Erythroblast (primary cell): ENCODE measurements around the gene ST3GAL3.
A peak's percentile ranks its signal among the peaks of the same experiment; 100 is the strongest.

Experiments
- DNase-seq, 2 experiments: peaks; one replicate each; lab custom pipeline; 2025; lab: John Stamatoyannopoulos, UW
- GATA1 ChIP-seq: IDR thresholded peaks from 2 replicates; pipeline ENCODE4 v1.6.1; 2011; ENCODE audit warnings: low read depth, mild to moderate bottlenecking, control low read depth, low read length, moderate library complexity
- POLR2A ChIP-seq: IDR thresholded peaks from 2 replicates; pipeline ENCODE4 v1.6.1; 2011; ENCODE audit warnings: mild to moderate bottlenecking, low read length

The ST3GAL3 gene

GRCh38 chr1:43878440-43878839 lies 171.1 kb downstream of the ST3GAL3 start:
- TF ChIP-seq POLR2A (no peak), GATA1 (no peak)
- DNase-seq = no peak

DNA sequence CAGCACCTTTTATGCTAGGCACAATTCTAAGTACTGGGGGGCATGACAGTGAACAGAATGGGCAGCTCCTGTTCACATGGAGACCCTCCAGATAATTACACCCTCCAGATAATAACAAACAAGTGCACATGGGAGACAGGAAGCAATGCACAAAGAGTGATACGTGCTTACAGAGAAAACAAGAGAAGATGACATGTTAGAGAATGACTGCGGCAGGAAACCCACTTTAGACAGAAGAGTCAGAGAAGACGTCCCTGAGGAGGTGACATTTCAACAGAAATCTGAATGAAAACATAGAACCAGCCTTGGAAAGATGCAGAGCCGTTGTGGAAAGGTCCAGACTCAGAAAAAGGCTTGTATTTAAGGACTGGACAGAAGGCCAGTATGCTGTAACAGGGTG lies 171.5 kb downstream of the ST3GAL3 start:
- DNase-seq = no peak
- no peak for TF ChIP-seq GATA1
- TF ChIP-seq POLR2A = no peak

DNA sequence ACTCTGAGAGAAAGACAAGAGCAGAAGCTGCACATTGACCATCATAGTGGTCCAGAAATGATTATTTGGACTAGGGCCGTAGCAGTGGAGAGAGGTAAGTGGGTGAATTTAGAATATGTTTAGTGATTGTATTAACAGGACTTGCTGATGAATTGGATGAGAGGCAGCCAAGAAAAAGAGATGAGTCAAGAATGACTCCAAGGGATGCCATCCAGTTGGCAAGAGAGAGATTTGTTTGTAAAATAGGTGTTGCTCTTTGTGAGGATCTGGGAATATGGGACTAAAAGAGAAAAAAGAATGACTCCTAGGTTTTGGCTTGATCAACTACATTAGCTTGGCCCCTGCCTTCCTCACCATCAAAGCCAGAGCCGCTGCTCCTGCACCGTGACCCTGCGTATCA lies 172.1 kb downstream of the ST3GAL3 start:
- no peak for DNase-seq

GRCh38 chr1:43879996-43880395 lies 172.7 kb downstream of the ST3GAL3 start:
- TF ChIP-seq POLR2A = no peak
- TF ChIP-seq GATA1 = no peak
- no peak for DNase-seq

More for the DNA sequence above, 172.1 kb downstream of the ST3GAL3 start:
- TF ChIP-seq GATA1 (no peak), POLR2A (no peak)

DNA sequence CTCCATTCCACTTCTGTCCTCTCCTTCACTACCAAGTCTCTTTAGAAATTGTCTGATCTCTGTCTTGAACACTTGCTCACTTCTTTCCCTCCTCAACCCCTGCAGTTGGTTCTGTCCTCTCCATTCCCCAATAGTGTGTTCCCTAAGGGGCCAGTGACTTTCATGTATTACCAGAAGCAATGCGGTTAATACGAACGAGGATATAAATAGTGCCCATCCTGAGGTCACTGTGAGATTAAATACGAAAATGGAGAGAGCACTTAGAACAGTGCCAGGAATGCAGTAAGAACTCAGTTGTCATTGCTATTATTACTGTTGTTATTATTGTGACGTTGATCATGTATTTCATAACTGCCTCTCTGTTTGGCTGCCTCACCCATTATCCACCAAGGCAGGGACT lies 173.3 kb downstream of the ST3GAL3 start:
- no peak for TF ChIP-seq POLR2A
- TF ChIP-seq GATA1 = no peak
- no peak for DNase-seq

DNA sequence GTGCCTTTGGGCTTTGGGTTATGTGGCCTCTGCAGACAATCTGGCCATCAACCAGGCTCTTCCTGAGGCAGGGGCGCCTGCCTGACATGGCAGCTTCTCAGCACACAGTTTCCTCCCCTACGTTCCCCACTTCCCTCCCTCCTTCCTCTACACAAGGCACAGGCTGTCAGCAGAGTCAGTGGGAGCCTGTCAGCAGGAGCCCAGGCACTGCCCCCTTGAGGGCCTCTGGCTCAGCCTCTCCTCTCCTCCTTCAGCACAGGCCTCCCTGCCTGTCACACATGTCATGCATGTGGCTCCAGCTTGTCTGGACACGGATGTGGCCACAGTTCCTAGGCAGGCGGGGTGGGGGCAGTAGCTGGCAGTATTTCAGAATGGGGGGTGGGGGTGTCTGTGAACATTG lies 174.1 kb downstream of the ST3GAL3 start:
- peak in 1 of 2 experiments; percentile 13 for DNase-seq
- no peak for TF ChIP-seq GATA1
- TF ChIP-seq POLR2A = no peak

- no peak for DNase-seq
- TF ChIP-seq POLR2A = no peak
- no peak for TF ChIP-seq GATA1
Measured at GRCh38 chr1:43882763-43883162, 175.4 kb downstream of the ST3GAL3 start.

GRCh38 chr1:43883321-43883720 lies 176.0 kb downstream of the ST3GAL3 start:
- DNase-seq = no peak
- TF ChIP-seq POLR2A = no peak

GRCh38 chr1:43885279-43885801 lies 178.0 kb downstream of the ST3GAL3 start:
- no peak for DNase-seq
- TF ChIP-seq POLR2A (no peak), GATA1 (no peak)

DNA sequence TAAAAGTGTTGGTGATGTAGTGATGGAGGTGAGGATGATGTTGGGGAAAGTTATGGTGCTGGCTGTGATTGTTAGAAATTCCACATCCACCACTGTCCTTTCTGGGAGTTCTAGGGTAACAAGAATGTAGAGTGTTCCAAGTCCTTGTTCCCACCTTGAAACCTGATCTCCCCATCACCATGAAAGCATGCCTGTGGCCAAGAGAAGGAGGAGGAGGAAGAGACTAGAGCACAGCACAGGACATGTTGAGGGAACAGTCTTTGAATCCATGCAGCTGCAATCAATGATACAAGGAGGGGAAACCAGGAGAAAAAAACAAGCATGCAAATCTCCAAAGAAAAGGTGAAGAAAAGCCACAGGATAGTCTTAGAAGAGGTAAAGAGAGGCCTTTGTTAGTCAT lies 180.4 kb downstream of the ST3GAL3 start:
- DNase-seq = no peak
- TF ChIP-seq POLR2A (no peak), GATA1 (no peak)

DNA sequence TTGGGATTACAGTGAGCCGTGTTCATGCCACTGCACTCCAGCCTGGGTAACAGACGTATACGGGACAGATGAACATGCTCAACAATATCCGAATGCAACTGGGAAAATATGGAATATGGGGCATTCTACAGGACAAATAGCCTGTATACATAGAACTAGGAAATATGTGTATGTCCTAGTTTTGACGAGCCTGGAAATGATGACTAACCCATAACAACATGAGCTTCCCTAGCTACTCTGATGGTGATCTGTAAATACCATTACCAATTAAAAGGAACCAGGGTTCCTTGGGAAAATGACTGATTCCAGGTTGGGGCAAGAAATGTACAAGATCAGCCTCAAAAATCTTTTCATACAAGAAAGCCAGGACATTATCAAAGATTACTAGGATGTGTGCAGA lies 183.5 kb downstream of the ST3GAL3 start:
- DNase-seq = no peak
- TF ChIP-seq GATA1 = no peak
- no peak for TF ChIP-seq POLR2A

DNA sequence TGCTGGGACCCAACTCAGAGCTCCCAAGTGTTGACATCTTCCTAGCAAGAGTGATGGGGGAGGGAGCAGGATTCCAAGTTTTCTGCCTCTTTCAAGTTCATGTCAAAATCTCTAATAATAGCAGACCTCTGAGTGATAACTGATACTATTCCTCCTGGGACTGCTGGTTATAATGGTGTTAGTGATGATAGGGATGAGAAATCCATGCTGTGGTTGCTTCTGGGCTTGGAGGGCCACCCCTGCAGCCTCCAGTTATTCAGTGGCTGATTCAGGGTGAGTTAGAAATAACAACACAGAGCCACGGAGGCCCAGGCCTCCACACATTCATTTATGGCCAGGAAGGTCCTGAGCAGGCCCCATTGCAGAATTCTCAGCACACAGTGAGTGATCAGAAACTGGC lies 185.7 kb downstream of the ST3GAL3 start:
- TF ChIP-seq GATA1 (no peak), POLR2A (no peak)
- no peak for DNase-seq

DNA sequence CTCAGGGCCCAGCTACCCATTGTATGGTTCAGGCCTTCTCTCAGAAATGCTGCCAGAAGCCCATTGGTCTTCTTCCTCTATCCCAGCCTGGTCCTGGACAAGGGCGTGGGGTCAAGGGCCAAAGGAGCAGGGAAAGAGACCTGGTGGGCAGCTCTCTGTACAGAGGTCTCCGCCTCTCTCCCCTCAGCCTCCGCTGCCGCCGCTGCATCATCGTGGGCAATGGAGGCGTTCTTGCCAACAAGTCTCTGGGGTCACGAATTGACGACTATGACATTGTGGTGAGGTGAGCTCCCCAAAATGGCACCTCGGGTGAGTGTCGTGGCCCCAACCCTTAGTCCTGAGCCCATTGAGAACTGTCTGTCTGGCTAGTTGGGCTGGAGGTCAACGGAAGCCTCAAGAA lies 191.6 kb downstream of the ST3GAL3 start:
- DNase-seq = no peak
- TF ChIP-seq GATA1 (no peak), POLR2A (no peak)

DNA sequence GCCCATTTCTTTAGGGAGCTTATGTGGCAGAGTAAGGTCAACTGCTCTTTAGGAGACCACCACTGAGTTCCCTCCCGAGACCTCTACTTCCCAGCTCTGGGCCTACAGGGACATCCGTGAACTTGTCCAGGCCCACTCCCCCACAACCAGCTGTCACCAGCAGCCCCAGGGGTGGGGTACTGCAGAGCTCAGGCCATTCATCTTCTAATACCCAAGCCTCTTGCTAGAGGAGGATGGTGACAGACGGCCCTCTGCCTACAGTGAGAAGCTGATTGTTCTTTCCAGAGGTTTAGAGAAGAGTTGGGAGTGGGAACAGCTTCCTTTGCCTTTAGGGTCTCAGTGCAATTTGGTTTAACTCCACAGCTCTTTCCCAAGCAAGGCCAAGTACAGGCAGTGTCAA lies 193.1 kb downstream of the ST3GAL3 start:
- DNase-seq = no peak
- TF ChIP-seq GATA1 (no peak), POLR2A (no peak)

- TF ChIP-seq POLR2A (no peak), GATA1 (no peak)
- peak; percentile 17 to 24 for DNase-seq
Measured at GRCh38 chr1:43901196-43901961, 194.0 kb downstream of the ST3GAL3 start.
